Erythroblast (primary cell): ENCODE results near the gene PYGL.

Source experiments
- GATA1 ChIP-seq: IDR thresholded peaks from 2 replicates; pipeline ENCODE4 v1.6.1; 2011; ENCODE audit warnings: low read depth, mild to moderate bottlenecking, control low read depth, low read length, moderate library complexity
- POLR2A ChIP-seq: IDR thresholded peaks from 2 replicates; pipeline ENCODE4 v1.6.1; 2011; ENCODE audit warnings: mild to moderate bottlenecking, low read length

- TF ChIP-seq POLR2A = no peak
- no peak for TF ChIP-seq GATA1
Measured at GRCh38 chr14:50957296-50957695, 13.0 kb upstream of the PYGL start.
